Adrenal gland (tissue), 12 donors: ENCODE results near the gene ANK2. TPM values are rescaled to one million over a fixed set of nuclear protein-coding genes. Genes with fewer than 3 reads are reported as not detected.

ENCODE experiments used
- DNase-seq, 7 donors: peaks; one replicate each; pipeline ENCODE4 v3.0.0-alpha.2; 2019 to 2020
- H3K27ac ChIP-seq, 5 donors: fragments of 200-600 bp; sonication (generic) in 4 of 5; 1 replicate in 3 of 5; 2 replicates in 2 of 5; pipeline versions ENCODE4 v1.5.1 to v1.8.0; 2016 to 2020; ENCODE audit warnings: mild to moderate bottlenecking in 1 of 5
- H3K27me3 ChIP-seq: fragments of 200-600 bp; 2 replicates; pipeline ENCODE4 v1.8.0; 2021
- H3K36me3 ChIP-seq, 2 donors: fragments of 200-600 bp; replicated peaks in 1 of 2; 1 replicate in 1 of 2; 2 replicates in 1 of 2; pipeline versions ENCODE4 v1.5.1 to v1.8.0; 2018 to 2022
- H3K4me1 ChIP-seq, 2 donors: fragments of 200-600 bp; replicated peaks in 1 of 2; 1 replicate in 1 of 2; 2 replicates in 1 of 2; pipeline versions ENCODE4 v1.5.1 to v1.8.0; 2018 to 2021
- H3K4me3 ChIP-seq, 4 donors: fragments of 200-600 bp; sonication (generic) in 3 of 4; one replicate each; pipeline ENCODE4 v1.5.1; 2016 to 2018
- H3K9me3 ChIP-seq, 3 donors: fragments of 200-600 bp; sonication (generic) in 1 of 3; replicated peaks in 1 of 3; 1 replicate in 2 of 3; 2 replicates in 1 of 3; pipeline versions ENCODE4 v1.5.1 to v1.8.0; 2016 to 2021
- CTCF ChIP-seq, 6 experiments: fragments of 450-650 bp in 4 of 6; fragments of 200-600 bp in 2 of 6; sonication (generic) in 1 of 6; IDR thresholded peaks; 1 replicate in 5 of 6; 2 replicates in 1 of 6; pipeline versions ENCODE4 v1.5.1 to v1.8.0; 2016 to 2021; ENCODE audit warnings: antibody characterized with exemption in 6 of 6, mild to moderate bottlenecking in 2 of 6, moderate library complexity in 1 of 6
- POLR2A ChIP-seq, 2 donors: fragments of 450-650 bp; IDR thresholded peaks; one replicate each; pipeline ENCODE4 v1.6.1; 2017; ENCODE audit warnings: antibody characterized with exemption in 2 of 2, mild to moderate bottlenecking in 2 of 2, moderate library complexity in 1 of 2
- WGBS, 4 donors: extraction: QIAGEN DNeasy Blood & Tissue Kit in 2 of 4; methylation state at CpG; one replicate each; pipeline versions ENCODE4 v1.1.5 to v1.1.7; 2013 to 2017; 5-methylcytosine and 5-hydroxymethylcytosine counted together
- intact Hi-C, 2 donors: fragments of 100-400 bp; cut with DNase I; formaldehyde crosslinking; loops; one replicate each; pipeline versions ENCODE4 v1.14.1 to v1.15.0; 2022 to 2023
- microRNA counts, 2 donors: library from miRNA; unstranded; fragments of <30 nt; microRNA quantifications; one replicate each; lab custom pipeline; 2016
- microRNA-seq, 3 donors: library from miRNA; unstranded; fragments of <30 nt; microRNA quantifications; one replicate each; pipeline ENCODE4, GENCODE V29; 2017 to 2020
- polyA plus RNA-seq, 3 donors: library from polyadenylated mRNA; stranded (reverse); fragments of 200-250 nt in 2 of 3; fragments of 350-450 nt in 1 of 3; fragmentation: Illumina TruSeq in 1 of 3; extraction: RNeasy Lipid Tissue Mini Kit (QIAGEN cat#74804) in 1 of 3; gene quantifications; one replicate each; pipeline ENCODE4 v1.2.3, GENCODE V29; 2013 to 2014
- small RNA-seq, 2 donors: library from RNA; depleted of rRNA; stranded (forward); fragments of <200 nt; gene quantifications; one replicate each; pipeline ENCODE3, GENCODE V24; 2016
- total RNA-seq, 9 donors: library from RNA; depleted of rRNA in 4 of 9; stranded (reverse); fragments of >200 nt in 4 of 9; fragments of 120-200 nt in 1 of 9; fragmentation: NEBNext Ultra II Directional in 1 of 9; extraction: Animal tissue kit (Norgen Biotek cat#: 25700) in 1 of 9; gene quantifications; one replicate each; pipeline versions ENCODE4 v1.1.0 to v1.2.4, GENCODE V29; 2013 to 2023
- donor health status: healthy with polysubstance abuse.
- donor health status: Bipolar disorder and iron deficiency.
- donor health status: DM: yes; HTN: yes; CAD: no.
- donor health status: DM: no; HTN: no; CAD: no.
- donor health status: DM: no; HTN: no; CAD: no.
- donor health status: DM: yes; HTN: yes; CAD: no.

The ANK2 gene
- total and polyA plus RNA-seq, 12 donors, result 6.5 to 229 (median 56.1) TPM

- WGBS, 4 donors, result 32 to 58% (median 39%) methylated on average over 1 of the region's 1 CpG
- TF ChIP-seq POLR2A (IDR thresholded peaks at IDR 0.05) (no peak), CTCF (IDR thresholded peaks at IDR 0.05) (no peak)
- H3K27ac ChIP-seq, result no peak overlapping the region
- intact Hi-C loops, result no loop called here
- H3K4me1 ChIP-seq, result no peaks in the 10 kb centered on the region
- no peaks in the 10 kb centered on the region for H3K27me3 ChIP-seq
- no peak overlapping the region for H3K4me3 ChIP-seq
- DNase-seq, result no peak
- H3K36me3 ChIP-seq, result no peaks in the 10 kb centered on the region
- H3K9me3 ChIP-seq, result no peaks in the 10 kb centered on the region
Measured at GRCh38 chr4:113423631-113424030, 374.2 kb downstream of the ANK2 start.

GRCh38 chr4:113433116-113433515, 383.7 kb downstream of the ANK2 start:
- WGBS, 4 donors, result 84 to 97% (median 94%) methylated on average over 1 of the region's 1 CpG
- Histone ChIP-seq H3K4me1 (peaks cover 0 to 13% of the 10 kb centered on the region in 2 donors), H3K27me3 (no peaks in the 10 kb centered on the region), H3K9me3 (no peaks in the 10 kb centered on the region), H3K4me3 (no peak overlapping the region), H3K36me3 (no peaks in the 10 kb centered on the region), H3K27ac (no peak overlapping the region)
- intact Hi-C loops, result no loop called here
- no peak for DNase-seq
- TF ChIP-seq POLR2A (IDR thresholded peaks at IDR 0.05) (no peak), CTCF (IDR thresholded peaks at IDR 0.05) (no peak)

MicroRNAs encoded within 50 kb of the gene (microRNA counts, 767-probe panel; counts per million panel counts)
- microRNA hsa-miR-1243 (lab: Ali Mortazavi, UCI), result 0 counts per million in 2 donors

Small RNAs within 50 kb of the gene (microRNA-seq; reads per million reads assigned to microRNA genes)
- gene MIR1243 (0 to 0.76 (median 0.28) reads per million in 3 donors), gene MIR8082 (0 reads per million in 3 donors)

Small RNAs within 50 kb of the gene (small RNA-seq; reads per million reads assigned to genes)
- gene MIR8082 (0 reads per million in 2 donors), gene RN7SL184P (0 reads per million in 2 donors), gene RNU1-138P (0 reads per million in 2 donors)
